HepG2 (cell line): ENCODE data around the gene SYNGR2. TPM values are rescaled to one million over a fixed set of nuclear protein-coding genes. Genes with fewer than 3 reads are reported as not detected.
A peak's percentile ranks its signal among the peaks of the same experiment; 100 is the strongest.

ENCODE experiments used
- ETV5 ChIP-seq: IDR thresholded peaks from 2 replicates; pipeline ENCODE4 v1.6.1; 2018; ENCODE audit warnings: missing biosample characterization, missing genetic modification reagents, inconsistent platforms, borderline replicate concordance
- FOSL2 ChIP-seq: sonication (generic); formaldehyde crosslinking; IDR thresholded peaks from 2 replicates; pipeline ENCODE4 v1.4.0; 2020; ENCODE audit warnings: missing genetic modification reagents
- HDAC6 ChIP-seq: fragments of 200-600 bp; sonication (generic); IDR thresholded peaks from 2 replicates; pipeline ENCODE4 v1.7.0; 2017; ENCODE audit warnings: mild to moderate bottlenecking, antibody characterized with exemption, low read length, low read depth
- HNRNPLL ChIP-seq: fragments of 200-400 bp; formaldehyde crosslinking; IDR thresholded peaks from 2 replicates; pipeline ENCODE4 v1.6.1; 2017; ENCODE audit warnings: mild to moderate bottlenecking, low read depth, low read length; ENCODE audit not compliant: poor library complexity, severe bottlenecking
- JUND ChIP-seq: sonication (generic); formaldehyde crosslinking; IDR thresholded peaks from 2 replicates; pipeline ENCODE4 v1.8.0; 2022; ENCODE audit warnings: mild to moderate bottlenecking, missing genetic modification reagents
- KLF13 ChIP-seq: sonication (generic); formaldehyde crosslinking; IDR thresholded peaks from 2 replicates; pipeline ENCODE4 v1.4.0; 2020; ENCODE audit warnings: mild to moderate bottlenecking, missing genetic modification reagents
- KMT2B ChIP-seq: IDR thresholded peaks from 2 replicates; pipeline ENCODE4 v1.6.1; 2016; ENCODE audit warnings: missing genetic modification reagents, missing compliant biosample characterization
- MTA3 ChIP-seq: sonication (generic); formaldehyde crosslinking; IDR thresholded peaks from 2 replicates; pipeline ENCODE4 v1.4.0; 2020; ENCODE audit warnings: missing genetic modification reagents
- RBFOX2 ChIP-seq: fragments of 200-400 bp; formaldehyde crosslinking; IDR thresholded peaks from 2 replicates; pipeline ENCODE4 v1.6.1; 2017; ENCODE audit warnings: low read depth, mild to moderate bottlenecking, low read length
- REPIN1 ChIP-seq: sonication (generic); formaldehyde crosslinking; IDR thresholded peaks from 2 replicates; pipeline ENCODE4 v1.8.0; 2022; ENCODE audit warnings: missing genetic modification reagents, low read depth, mild to moderate bottlenecking, borderline replicate concordance
- ZFAT ChIP-seq: sonication (generic); formaldehyde crosslinking; conservative IDR thresholded peaks from 2 replicates; pipeline ENCODE4 v1.8.1; 2023; ENCODE audit warnings: missing genetic modification reagents, inconsistent platforms
- ZNF354B ChIP-seq: sonication (generic); formaldehyde crosslinking; IDR thresholded peaks from 2 replicates; pipeline ENCODE4 v1.8.0; 2022; ENCODE audit warnings: mild to moderate bottlenecking, missing genetic modification reagents
- ZNF441 ChIP-seq: sonication (generic); formaldehyde crosslinking; IDR thresholded peaks from 2 replicates; pipeline ENCODE4 v1.7.0; 2021; ENCODE audit warnings: missing genetic modification reagents, borderline replicate concordance
- ZNF850 ChIP-seq: sonication (generic); formaldehyde crosslinking; conservative IDR thresholded peaks from 2 replicates; pipeline ENCODE4 v1.9.0; 2021; ENCODE audit warnings: mild to moderate bottlenecking, missing genetic modification reagents
- polyA plus RNA-seq, 8 experiments: library from polyadenylated mRNA; depleted of rRNA in 3 of 8; stranded (reverse) in 7 of 8; unstranded in 1 of 8; fragments of >200 nt; fragmentation: Illumina TruSeq in 4 of 8; extraction: Trizol in 4 of 8; gene quantifications; 2 replicates each; pipeline versions ENCODE4 v1.2.1 to v1.2.3, GENCODE V29; 2011 to 2016; ENCODE audit warnings: low read depth in 4 of 8, missing spikeins in 1 of 8, mixed read lengths in 1 of 8; ENCODE audit not compliant: insufficient read depth in 1 of 8
- total RNA-seq, 5 experiments: library from RNA; depleted of rRNA; stranded (reverse); fragments of >200 nt; fragmentation: Illumina TruSeq; extraction: Trizol; gene quantifications; 2 replicates each; pipeline ENCODE4 v1.2.3, GENCODE V29; 2016; ENCODE audit warnings: low read depth in 1 of 5
- TF ChIP-seq, protein P1 (sequence below): sonication (generic); formaldehyde crosslinking; IDR thresholded peaks from 2 replicates; pipeline ENCODE4 v1.9.0; 2021; ENCODE audit warnings: missing genetic modification reagents, borderline replicate concordance
- TF ChIP-seq, protein P2 (sequence below): fragments of 450-650 bp; IDR thresholded peaks from 2 replicates; pipeline ENCODE4 v1.6.1; 2016
- TF ChIP-seq, protein P3 (sequence below): IDR thresholded peaks from 2 replicates; pipeline ENCODE4 v1.6.1; 2012; ENCODE audit warnings: inconsistent platforms
- TF ChIP-seq, protein P4 (sequence below): sonication (generic); formaldehyde crosslinking; IDR thresholded peaks from 2 replicates; pipeline ENCODE4 v1.5.0; 2020; ENCODE audit warnings: missing genetic modification reagents, mild to moderate bottlenecking, borderline replicate concordance
- TF ChIP-seq, protein P5 (sequence below), 2 experiments: sonication (generic) in 1 of 2; formaldehyde crosslinking in 1 of 2; IDR thresholded peaks; 2 replicates each; pipeline versions ENCODE4 v1.6.1 to v1.9.0; 2014 to 2022; ENCODE audit warnings: antibody characterized with exemption in 1 of 2, borderline replicate concordance in 1 of 2, inconsistent platforms in 1 of 2, low read depth in 1 of 2, missing genetic modification reagents in 1 of 2

The SYNGR2 gene
- total and polyA plus RNA-seq, 2 of the 13 experiments (the other 11 are each of a cell fraction or from before 2014, with no cell fraction given) = 46.7 to 170 TPM

DNA sequence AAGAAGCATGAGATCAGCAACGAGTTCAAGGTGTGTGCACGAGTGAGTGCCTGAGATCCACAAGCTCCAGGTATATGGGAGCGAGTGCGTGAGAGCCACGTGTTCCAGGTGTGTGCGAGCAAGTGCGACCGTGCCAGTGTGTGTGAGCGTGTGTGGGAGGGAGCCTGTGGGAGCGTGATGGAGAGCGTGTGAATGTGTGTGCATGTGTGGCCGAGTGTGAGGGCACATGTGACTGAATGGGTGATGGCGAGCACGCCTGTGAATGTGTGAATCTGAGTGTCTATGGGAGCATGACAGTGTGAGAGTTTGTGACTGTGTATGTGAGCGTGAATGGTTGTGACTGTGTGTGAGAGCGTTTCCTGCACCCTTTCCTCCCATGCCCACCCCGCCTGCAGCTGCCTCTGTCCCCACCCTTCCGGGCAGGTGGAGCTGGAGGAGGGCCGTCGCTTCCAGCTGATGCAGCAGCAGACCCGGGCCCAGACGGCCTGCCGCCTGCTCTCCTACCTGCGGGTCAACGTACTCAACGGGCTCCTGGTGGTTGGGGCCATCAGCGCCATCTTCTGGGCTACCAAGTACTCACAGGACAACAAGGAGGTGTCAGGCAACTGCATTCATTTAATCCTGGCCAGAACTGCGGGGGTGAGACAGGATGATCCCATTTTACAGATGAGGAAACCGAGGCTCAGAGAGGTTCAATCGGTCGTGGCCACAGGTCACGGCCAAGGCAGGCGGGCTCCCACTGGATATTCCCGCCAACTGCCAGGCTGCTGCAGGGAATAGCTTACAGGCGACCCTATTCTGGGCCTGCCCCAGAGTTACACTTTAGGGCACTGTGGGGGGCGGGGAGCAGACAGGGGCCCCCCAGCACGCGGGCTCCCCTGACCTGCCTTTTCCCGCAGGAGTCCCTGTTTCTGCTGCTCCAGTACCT, 34.1 kb upstream of the SYNGR2 start (continued):
- TF ChIP-seq, protein P1, sequence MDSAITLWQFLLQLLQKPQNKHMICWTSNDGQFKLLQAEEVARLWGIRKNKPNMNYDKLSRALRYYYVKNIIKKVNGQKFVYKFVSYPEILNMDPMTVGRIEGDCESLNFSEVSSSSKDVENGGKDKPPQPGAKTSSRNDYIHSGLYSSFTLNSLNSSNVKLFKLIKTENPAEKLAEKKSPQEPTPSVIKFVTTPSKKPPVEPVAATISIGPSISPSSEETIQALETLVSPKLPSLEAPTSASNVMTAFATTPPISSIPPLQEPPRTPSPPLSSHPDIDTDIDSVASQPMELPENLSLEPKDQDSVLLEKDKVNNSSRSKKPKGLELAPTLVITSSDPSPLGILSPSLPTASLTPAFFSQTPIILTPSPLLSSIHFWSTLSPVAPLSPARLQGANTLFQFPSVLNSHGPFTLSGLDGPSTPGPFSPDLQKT (CRISPR knock-in tag) = no peak
- TF ChIP-seq JUND (CRISPR knock-in tag) (no peak), MTA3 (CRISPR knock-in tag) (no peak), FOSL2 (CRISPR knock-in tag) (peak; percentile 44; the same call in 1 of the 2 replicates), ZNF441 (CRISPR knock-in tag) (no peak), ZNF354B (CRISPR knock-in tag) (no peak), HDAC6 (no peak), REPIN1 (CRISPR knock-in tag) (no peak), HNRNPLL (peak; percentile 37), KLF13 (CRISPR knock-in tag) (no peak), ZFAT (no peak), ETV5 (CRISPR knock-in tag) (no peak), KMT2B (CRISPR knock-in tag) (0 out of 2 replicates have a peak, but pooled peaks have one; percentile 50), ZNF850 (no peak), RBFOX2 (no peak)
- TF ChIP-seq, protein P2, sequence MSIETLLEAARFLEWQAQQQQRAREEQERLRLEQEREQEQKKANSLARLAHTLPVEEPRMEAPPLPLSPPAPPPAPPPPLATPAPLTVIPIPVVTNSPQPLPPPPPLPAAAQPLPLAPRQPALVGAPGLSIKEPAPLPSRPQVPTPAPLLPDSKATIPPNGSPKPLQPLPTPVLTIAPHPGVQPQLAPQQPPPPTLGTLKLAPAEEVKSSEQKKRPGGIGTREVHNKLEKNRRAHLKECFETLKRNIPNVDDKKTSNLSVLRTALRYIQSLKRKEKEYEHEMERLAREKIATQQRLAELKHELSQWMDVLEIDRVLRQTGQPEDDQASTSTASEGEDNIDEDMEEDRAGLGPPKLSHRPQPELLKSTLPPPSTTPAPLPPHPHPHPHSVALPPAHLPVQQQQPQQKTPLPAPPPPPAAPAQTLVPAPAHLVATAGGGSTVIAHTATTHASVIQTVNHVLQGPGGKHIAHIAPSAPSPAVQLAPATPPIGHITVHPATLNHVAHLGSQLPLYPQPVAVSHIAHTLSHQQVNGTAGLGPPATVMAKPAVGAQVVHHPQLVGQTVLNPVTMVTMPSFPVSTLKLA = peak; percentile 78
- TF ChIP-seq, protein P3, sequence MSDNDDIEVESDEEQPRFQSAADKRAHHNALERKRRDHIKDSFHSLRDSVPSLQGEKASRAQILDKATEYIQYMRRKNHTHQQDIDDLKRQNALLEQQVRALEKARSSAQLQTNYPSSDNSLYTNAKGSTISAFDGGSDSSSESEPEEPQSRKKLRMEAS = peak; percentile 52
- TF ChIP-seq, protein P4, sequence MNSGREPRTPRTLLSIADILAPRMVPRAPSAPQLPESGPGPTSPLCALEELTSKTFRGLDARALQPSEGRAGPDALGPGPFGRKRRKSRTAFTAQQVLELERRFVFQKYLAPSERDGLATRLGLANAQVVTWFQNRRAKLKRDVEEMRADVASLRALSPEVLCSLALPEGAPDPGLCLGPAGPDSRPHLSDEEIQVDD (CRISPR knock-in tag) = no peak
- TF ChIP-seq, protein P5, sequence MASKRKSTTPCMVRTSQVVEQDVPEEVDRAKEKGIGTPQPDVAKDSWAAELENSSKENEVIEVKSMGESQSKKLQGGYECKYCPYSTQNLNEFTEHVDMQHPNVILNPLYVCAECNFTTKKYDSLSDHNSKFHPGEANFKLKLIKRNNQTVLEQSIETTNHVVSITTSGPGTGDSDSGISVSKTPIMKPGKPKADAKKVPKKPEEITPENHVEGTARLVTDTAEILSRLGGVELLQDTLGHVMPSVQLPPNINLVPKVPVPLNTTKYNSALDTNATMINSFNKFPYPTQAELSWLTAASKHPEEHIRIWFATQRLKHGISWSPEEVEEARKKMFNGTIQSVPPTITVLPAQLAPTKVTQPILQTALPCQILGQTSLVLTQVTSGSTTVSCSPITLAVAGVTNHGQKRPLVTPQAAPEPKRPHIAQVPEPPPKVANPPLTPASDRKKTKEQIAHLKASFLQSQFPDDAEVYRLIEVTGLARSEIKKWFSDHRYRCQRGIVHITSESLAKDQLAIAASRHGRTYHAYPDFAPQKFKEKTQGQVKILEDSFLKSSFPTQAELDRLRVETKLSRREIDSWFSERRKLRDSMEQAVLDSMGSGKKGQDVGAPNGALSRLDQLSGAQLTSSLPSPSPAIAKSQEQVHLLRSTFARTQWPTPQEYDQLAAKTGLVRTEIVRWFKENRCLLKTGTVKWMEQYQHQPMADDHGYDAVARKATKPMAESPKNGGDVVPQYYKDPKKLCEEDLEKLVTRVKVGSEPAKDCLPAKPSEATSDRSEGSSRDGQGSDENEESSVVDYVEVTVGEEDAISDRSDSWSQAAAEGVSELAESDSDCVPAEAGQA (IDR thresholded peaks at IDR 0.05; ENCODE audit: low read depth) = no peak
- TF ChIP-seq, protein P5 (CRISPR knock-in tag; IDR thresholded peaks at IDR 0.05; ENCODE audit: borderline replicate concordance) = no peak
